ENCODE results near the gene NIFK.

NIFK gene

GRCh38 chr2:121696410-121696930 is 40.2 kb downstream of the NIFK start:
- Histone ChIP-seq H3K36me3 (ENCODE audit: control insufficient read depth in 2 of 2, insufficient read depth in 1 of 2, low read length in 2 of 2) (no peaks in the 10 kb centered on the region), H3K9me3 (ENCODE audit: control insufficient read depth, insufficient read depth, low read depth, low read length) (no peaks in the 10 kb centered on the region), H3K27ac (ENCODE audit: extremely low read depth, low read depth, low read length) (no peak overlapping the region), H3K4me3 (ENCODE audit: low read depth, low read length) (no peak overlapping the region), H3K4me1 (ENCODE audit: control insufficient read depth, insufficient read depth, low read length) (peaks cover 6% of the 10 kb centered on the region; the same call in 1 of the 2 replicates)
- ChIA-PET POLR2A (interaction anchor here (1.1 to 1.7 kb wide), 3 partner anchors 47 to 165 kb away, joined by 4 read pairs; no protein-coding TSS in a partner anchor), CTCF (no interaction called here)
- TF ChIP-seq ZNF658 (tag by site-specific recombination; IDR thresholded peaks at IDR 0.05) (no peak), ZNF660 (tag by site-specific recombination; IDR thresholded peaks at IDR 0.05) (no peak), ZNF701 (tag by site-specific recombination; IDR thresholded peaks at IDR 0.05) (no peak), ZNF404 (tag by site-specific recombination; IDR thresholded peaks at IDR 0.05) (no peak), MEIS1 (CRISPR knock-in tag; IDR thresholded peaks at IDR 0.05; ENCODE audit: borderline replicate concordance) (no peak), ZNF521 (tag by site-specific recombination; IDR thresholded peaks at IDR 0.05) (no peak), ELK4 (IDR thresholded peaks at IDR 0.05; ENCODE audit: borderline replicate concordance, low read depth, low read length) (no peak), ZBTB44 (tag by site-specific recombination; IDR thresholded peaks at IDR 0.05) (no peak), ZNF747 (tag by site-specific recombination; IDR thresholded peaks at IDR 0.05) (no peak), ZSCAN30 (tag by site-specific recombination; IDR thresholded peaks at IDR 0.05) (no peak), PRDM6 (tag by site-specific recombination; IDR thresholded peaks at IDR 0.05) (no peak), BCL6B (tag by site-specific recombination; IDR thresholded peaks at IDR 0.05) (no peak), ZNF223 (tag by site-specific recombination; IDR thresholded peaks at IDR 0.05) (no peak), ZNF335 (tag by site-specific recombination; conservative IDR thresholded peaks at IDR 0.05) (no peak), PRDM10 (tag by site-specific recombination; IDR thresholded peaks at IDR 0.05) (no peak), ZNF19 (tag by site-specific recombination; IDR thresholded peaks at IDR 0.05; ENCODE audit: low read depth) (no peak)

GRCh38 chr2:121695171-121695451 is 41.6 kb downstream of the NIFK start:
- ChIA-PET POLR2A (no interaction called here), CTCF (no interaction called here)
- no peaks in the 10 kb centered on the region for H3K36me3 ChIP-seq (ENCODE audit: control insufficient read depth in 2 of 2, insufficient read depth in 1 of 2, low read length in 2 of 2)
- no peaks in the 10 kb centered on the region for H3K9me3 ChIP-seq (ENCODE audit: control insufficient read depth, insufficient read depth, low read depth, low read length)
- H3K27ac ChIP-seq (ENCODE audit: extremely low read depth, low read depth, low read length) = no peak overlapping the region
- H3K4me3 ChIP-seq (ENCODE audit: low read depth, low read length) = no peak overlapping the region
- peaks cover 6% of the 10 kb centered on the region; the same call in 1 of the 2 replicates for H3K4me1 ChIP-seq (ENCODE audit: control insufficient read depth, insufficient read depth, low read length)
- no peak for TF ChIP-seq ZNF133 (tag by site-specific recombination; IDR thresholded peaks at IDR 0.05)
- no peak for TF ChIP-seq HOXA7 (CRISPR knock-in tag; IDR thresholded peaks at IDR 0.05; ENCODE audit: borderline replicate concordance)
- no peak for TF ChIP-seq PBX3 (CRISPR knock-in tag; IDR thresholded peaks at IDR 0.05)
- no peak for TF ChIP-seq ZBTB11 (tag by site-specific recombination; conservative IDR thresholded peaks at IDR 0.05; ENCODE audit: low read depth)
- TF ChIP-seq REPIN1 (tag by site-specific recombination; IDR thresholded peaks at IDR 0.05; ENCODE audit: low read depth) = no peak
- TF ChIP-seq ZNF768 (tag by site-specific recombination; IDR thresholded peaks at IDR 0.05) = no peak

All from HEK293 (cell line).